ENCODE data around the gene B4GALT3.

GRCh38 chr1:161209790-161210409 lies 32.6 kb upstream of the B4GALT3 start:
- peak; percentile 82 to 87 (median 82) for TF ChIP-seq CTCF (IDR thresholded peaks at IDR 0.05)
- TF ChIP-seq POLR2A (IDR thresholded peaks at IDR 0.05) = no peak

Measured in uterus (tissue), 2 donors.